Measurements from ENCODE around the gene NPRL2. TPM values are rescaled to one million over a fixed set of nuclear protein-coding genes. Genes with fewer than 3 reads are reported as not detected.

Gene NPRL2
- total and polyA plus RNA-seq, 2 of the 8 experiments (the other 6 are each of a cell fraction or from before 2014, with no cell fraction given) = 28.4 to 51.4 TPM

- H3K9me3 ChIP-seq (ENCODE audit: insufficient read depth in 2 of 2, low read depth in 1 of 2, low read length in 1 of 2) = no peaks in the 10 kb centered on the region
- ChIA-PET POLR2A (ENCODE audit: partially characterized antibody) (interaction anchor here (0.9 to 3.3 kb wide), 5 partner anchors 10 to 277 kb away, joined by 3 to 16 read pairs (median 3); partner anchors contain the start of gene TUSC2), CTCF (ENCODE audit: partially characterized antibody) (interaction anchor here (0.6 to 13.4 kb wide), 9 partner anchors 10 to 260 kb away, joined by 3 to 136 read pairs (median 5); partner anchors contain the start of genes CISH and ZMYND10)
- no peaks in the 10 kb centered on the region; a peak in 1 of 7 replicates for H3K27me3 ChIP-seq (replicated peaks in 1 of 4; ENCODE audit: control insufficient read depth in 3 of 4, extremely low read depth in 1 of 4, insufficient read depth in 3 of 4, low read length in 3 of 4)
- no peak overlapping the region for H3K4me2 ChIP-seq (ENCODE audit: insufficient read depth in 1 of 2, low read depth in 2 of 2, low read length in 2 of 2)
- H3K27ac ChIP-seq (ENCODE audit: low read depth, low read length) = no peak overlapping the region
- 89% methylated on average over 7 of the region's 7 CpGs; no CpG with 5 or more reads in 1 of the 2 experiments for WGBS, 2 experiments (ENCODE audit: extremely low coverage in 1 of 2, insufficient coverage in 1 of 2, insufficient read length in 1 of 2, insufficient replicate concordance in 2 of 2, low coverage in 1 of 2, low lambda C conversion rate in 2 of 2, missing lambda C conversion rate in 1 of 2)
- H3K9ac ChIP-seq (replicated peaks in 1 of 4; ENCODE audit: extremely low read depth in 1 of 4, low read depth in 3 of 4, low read length in 3 of 4) = no peak overlapping the region
- no peak overlapping the region for H2BK120ac ChIP-seq (replicated peaks; ENCODE audit: low read depth, low read length)
- no peak overlapping the region for H3K14ac ChIP-seq (ENCODE audit: insufficient read length)
- H2BK5ac ChIP-seq (ENCODE audit: low read depth, low read length) = no peak overlapping the region
- H4K20me1 ChIP-seq (replicated peaks in 1 of 2; ENCODE audit: control insufficient read depth in 1 of 2, insufficient read depth in 2 of 2, low read length in 2 of 2) = peaks cover 9 to 22% of the 10 kb centered on the region in 2 experiments
- DNase-seq (ENCODE audit: low read depth in 1 of 2, low spot score in 2 of 2) (no peak), FAIRE-seq (no peak)
- no peak overlapping the region for H3K23ac ChIP-seq (ENCODE audit: insufficient read length)
- TF ChIP-seq SIN3A (conservative IDR thresholded peaks at IDR 0.05 in 1 of 2, IDR thresholded peaks at IDR 0.05 in 1 of 2; ENCODE audit: low read depth in 1 of 2, low read length in 2 of 2) = no peak
- no peak for TF ChIP-seq CBX8 (IDR thresholded peaks at IDR 0.05; ENCODE audit: borderline replicate concordance, low read depth, low read length)
- no peak for TF ChIP-seq RFX5 (IDR thresholded peaks at IDR 0.05; ENCODE audit: borderline replicate concordance, low read depth, low read length)
- peaks cover 0 to 26% of the 10 kb centered on the region in 2 experiments; a peak in 2 of 4 replicates for H3K79me2 ChIP-seq (ENCODE audit: control insufficient read depth in 1 of 2, insufficient read depth in 2 of 2, low read length in 2 of 2)
- H4K8ac ChIP-seq (ENCODE audit: extremely low read depth, insufficient read depth, low read length) = no peak overlapping the region
- H3K4ac ChIP-seq (replicated peaks; ENCODE audit: insufficient read length, low read depth, low read length) = no peak overlapping the region
- H2BK12ac ChIP-seq (ENCODE audit: low read depth, low read length) = no peak overlapping the region
- H3K36me3 ChIP-seq (ENCODE audit: control insufficient read depth in 2 of 4, insufficient read depth in 4 of 4, low read length in 3 of 4) = peaks cover 3 to 10% (median 5%) of the 10 kb centered on the region in 4 experiments; a peak in 5 of 8 replicates
- no peak overlapping the region for H2BK15ac ChIP-seq (ENCODE audit: low read length)
- no peak overlapping the region for H3K56ac ChIP-seq (replicated peaks; ENCODE audit: insufficient read length, low read depth, low read length)
- peaks cover 0 to 23% (median 15%) of the 10 kb centered on the region in 4 experiments; a peak in 6 of 7 replicates for H3K4me1 ChIP-seq (replicated peaks in 1 of 4; ENCODE audit: control insufficient read depth in 3 of 4, insufficient read depth in 4 of 4, low read length in 3 of 4)
- H3K23me2 ChIP-seq (ENCODE audit: low read depth, low read length) = peaks cover 20% of the 10 kb centered on the region
- H2AFZ ChIP-seq (ENCODE audit: low read length) = no peak overlapping the region
- no peak overlapping the region for H3K4me3 ChIP-seq (ENCODE audit: extremely low read depth in 1 of 4, insufficient read depth in 2 of 4, low read depth in 3 of 4, low read length in 4 of 4)
- no peak overlapping the region for H4K5ac ChIP-seq (ENCODE audit: insufficient read length, low read depth, low read length)
- H3K18ac ChIP-seq (ENCODE audit: extremely low read depth, low read length) = no peak overlapping the region
- no peak overlapping the region for H2AK5ac ChIP-seq (ENCODE audit: low read depth, low read length)
- H2BK20ac ChIP-seq (ENCODE audit: low read length) = no peak overlapping the region
- no peak overlapping the region for H4K91ac ChIP-seq (replicated peaks; ENCODE audit: insufficient read length, low read length)
- peaks cover 16% of the 10 kb centered on the region for H3K79me1 ChIP-seq (ENCODE audit: low read depth, low read length)
These were observed 4.3 kb upstream of the NPRL2 start for GRCh38 chr3:50354850-50355249.

All from H1 (cell line).